Measurements from ENCODE around the gene PLEKHG7. TPM values are rescaled to one million over a fixed set of nuclear protein-coding genes. Genes with fewer than 3 reads are reported as not detected.
"Not testable (repeated sequence)": the region's sequence is repeated elsewhere in the genome, so short reads cannot be mapped to it uniquely, and the experiment has no call there.

Gene PLEKHG7
- total RNA-seq, 1 experiment from 2014 or later, result not detected

GRCh38 chr12:92785563-92785950 is 82.8 kb downstream of the PLEKHG7 start:
- Histone ChIP-seq H3K27me3 (ENCODE audit: low read length) (no peaks in the 10 kb centered on the region), H4K20me1 (ENCODE audit: low read length) (no peaks in the 10 kb centered on the region), H3K4me2 (ENCODE audit: low read length) (no peak overlapping the region), H3K36me3 (ENCODE audit: low read depth, low read length) (peaks cover 6% of the 10 kb centered on the region), H3K4me1 (ENCODE audit: insufficient read depth, low read length) (no peaks in the 10 kb centered on the region), H2AFZ (ENCODE audit: low read length) (no peak overlapping the region), H3K27ac (ENCODE audit: low read length) (no peak overlapping the region), H3K79me2 (ENCODE audit: low read length) (no peaks in the 10 kb centered on the region), H3K9ac (ENCODE audit: low read length) (no peak overlapping the region), H3F3A (ENCODE audit: low read length, unreplicated experiment) (no peaks in the 10 kb centered on the region), H3K4me3 (ENCODE audit: low read length) (no peak overlapping the region), H3K9me3 (ENCODE audit: low read length) (no peaks in the 10 kb centered on the region), H3K9me2 (replicated peaks; ENCODE audit: low read length) (no peaks in the 10 kb centered on the region)
- intact Hi-C loops (cut with micrococcal nuclease), result loop anchor here (1.0 to 10.0 kb wide), 7 partner anchors 47 to 634 kb away; partner anchors contain the start of gene EEA1
- TF ChIP-seq EZH2phosphoT487 (IDR thresholded peaks at IDR 0.05; ENCODE audit: borderline replicate concordance, low read length) (no peak), CTCF (conservative IDR thresholded peaks at IDR 0.05; ENCODE audit: low read depth, low read length) (no peak), EZH2 (IDR thresholded peaks at IDR 0.05; ENCODE audit: low read length, unreplicated experiment) (no peak)
- ATAC-seq, result 0 out of 2 replicates have a peak, but pooled peaks have one; percentile 24
- DNase-seq, result no peak
- BruUV-seq (replicated peaks), result no TSS peak
- CTCF ChIA-PET, result interaction anchor here (0.6 to 0.8 kb wide), 2 partner anchors 141 to 350 kb away, joined by 3 to 4 read pairs; no protein-coding TSS in a partner anchor
- POLR2A ChIA-PET (ENCODE audit: unreplicated experiment), result interaction anchor here (0.7 kb wide), 1 partner anchor 16 kb away, joined by 6 read pairs; no protein-coding TSS in a partner anchor

- DNase-seq, result no peak
- POLR2A ChIA-PET (ENCODE audit: unreplicated experiment), result interaction anchor here (0.7 kb wide), 1 partner anchor 16 kb away, joined by 6 read pairs; no protein-coding TSS in a partner anchor
- H3K36me3 ChIP-seq (ENCODE audit: low read depth, low read length), result peaks cover 6% of the 10 kb centered on the region
- no peaks in the 10 kb centered on the region for H3K9me3 ChIP-seq (ENCODE audit: low read length)
- ATAC-seq, result no peak
- no TSS peak for BruUV-seq (replicated peaks)
- H3K4me1 ChIP-seq (ENCODE audit: insufficient read depth, low read length), result no peaks in the 10 kb centered on the region
- no peaks in the 10 kb centered on the region for H4K20me1 ChIP-seq (ENCODE audit: low read length)
- no peak overlapping the region for H3K9ac ChIP-seq (ENCODE audit: low read length)
- no peak overlapping the region for H2AFZ ChIP-seq (ENCODE audit: low read length)
- CTCF ChIA-PET, result interaction anchor here (0.6 to 0.8 kb wide), 2 partner anchors 140 to 349 kb away, joined by 3 to 4 read pairs; no protein-coding TSS in a partner anchor
- intact Hi-C loops (cut with micrococcal nuclease), result loop anchor here (5.0 to 10.0 kb wide), 2 partner anchors 46 to 349 kb away; no protein-coding TSS in a partner anchor
- no peaks in the 10 kb centered on the region for H3K79me2 ChIP-seq (ENCODE audit: low read length)
- H3F3A ChIP-seq (ENCODE audit: low read length, unreplicated experiment), result no peaks in the 10 kb centered on the region
- no peak overlapping the region for H3K4me2 ChIP-seq (ENCODE audit: low read length)
- no peaks in the 10 kb centered on the region for H3K9me2 ChIP-seq (replicated peaks; ENCODE audit: low read length)
- no peak overlapping the region for H3K4me3 ChIP-seq (ENCODE audit: low read length)
- H3K27me3 ChIP-seq (ENCODE audit: low read length), result no peaks in the 10 kb centered on the region
- H3K27ac ChIP-seq (ENCODE audit: low read length), result no peak overlapping the region
- no peak for TF ChIP-seq CTCF (conservative IDR thresholded peaks at IDR 0.05; ENCODE audit: low read depth, low read length)
- no peak for TF ChIP-seq EZH2phosphoT487 (IDR thresholded peaks at IDR 0.05; ENCODE audit: borderline replicate concordance, low read length)
- TF ChIP-seq EZH2 (IDR thresholded peaks at IDR 0.05; ENCODE audit: low read length, unreplicated experiment), result no peak
Observed at GRCh38 chr12:92786045-92786444, 83.3 kb downstream of the PLEKHG7 start.

GRCh38 chr12:92794356-92794755 is 91.6 kb downstream of the PLEKHG7 start:
- H3K4me2 ChIP-seq (ENCODE audit: low read length); H4K20me1 ChIP-seq (ENCODE audit: low read length); intact Hi-C loops (cut with micrococcal nuclease); H3K4me3 ChIP-seq (ENCODE audit: low read length); ATAC-seq; H3F3A ChIP-seq (ENCODE audit: low read length, unreplicated experiment); H3K9ac ChIP-seq (ENCODE audit: low read length); H3K9me3 ChIP-seq (ENCODE audit: low read length); H2AFZ ChIP-seq (ENCODE audit: low read length); H3K79me2 ChIP-seq (ENCODE audit: low read length); H3K27ac ChIP-seq (ENCODE audit: low read length); H3K36me3 ChIP-seq (ENCODE audit: low read depth, low read length); H3K4me1 ChIP-seq (ENCODE audit: insufficient read depth, low read length); POLR2A ChIA-PET (ENCODE audit: unreplicated experiment); H3K27me3 ChIP-seq (ENCODE audit: low read length); BruUV-seq (replicated peaks); CTCF ChIA-PET; DNase-seq; H3K9me2 ChIP-seq (replicated peaks; ENCODE audit: low read length): not testable (repeated sequence)

Measured in PC-3 (cell line).